Measurements from ENCODE around the gene IFNA2.

The IFNA2 gene

DNA sequence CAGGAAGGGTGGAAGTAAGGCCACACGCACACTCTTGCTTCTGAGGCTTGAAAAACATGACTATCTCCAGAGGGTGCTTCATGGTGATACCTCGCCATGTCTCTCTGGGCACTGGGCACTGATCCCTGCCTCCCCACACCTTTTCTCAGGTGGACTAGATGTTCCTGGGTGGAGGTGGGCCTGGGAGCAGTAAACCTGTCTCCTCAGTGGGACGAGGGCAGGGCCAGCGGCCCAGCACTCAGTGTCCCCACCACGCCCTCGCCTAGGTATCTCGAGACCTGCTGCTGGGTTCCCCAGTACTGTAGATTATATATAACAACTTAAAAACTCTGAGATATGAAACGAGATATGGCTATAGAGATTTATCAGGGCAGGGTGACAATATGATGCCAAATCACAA lies 22.9 kb downstream of the IFNA2 start:
- H3K79me2 ChIP-seq (ENCODE audit: control insufficient read depth, low read length), result no peaks in the 10 kb centered on the region
- H3K4me2 ChIP-seq (ENCODE audit: low read length), result no peak overlapping the region
- no peaks in the 10 kb centered on the region for H3K9me2 ChIP-seq (replicated peaks; ENCODE audit: control insufficient read depth, low read length)
- H3K4me1 ChIP-seq (ENCODE audit: control insufficient read depth, low read length), result no peaks in the 10 kb centered on the region
- TF ChIP-seq, protein P1, sequence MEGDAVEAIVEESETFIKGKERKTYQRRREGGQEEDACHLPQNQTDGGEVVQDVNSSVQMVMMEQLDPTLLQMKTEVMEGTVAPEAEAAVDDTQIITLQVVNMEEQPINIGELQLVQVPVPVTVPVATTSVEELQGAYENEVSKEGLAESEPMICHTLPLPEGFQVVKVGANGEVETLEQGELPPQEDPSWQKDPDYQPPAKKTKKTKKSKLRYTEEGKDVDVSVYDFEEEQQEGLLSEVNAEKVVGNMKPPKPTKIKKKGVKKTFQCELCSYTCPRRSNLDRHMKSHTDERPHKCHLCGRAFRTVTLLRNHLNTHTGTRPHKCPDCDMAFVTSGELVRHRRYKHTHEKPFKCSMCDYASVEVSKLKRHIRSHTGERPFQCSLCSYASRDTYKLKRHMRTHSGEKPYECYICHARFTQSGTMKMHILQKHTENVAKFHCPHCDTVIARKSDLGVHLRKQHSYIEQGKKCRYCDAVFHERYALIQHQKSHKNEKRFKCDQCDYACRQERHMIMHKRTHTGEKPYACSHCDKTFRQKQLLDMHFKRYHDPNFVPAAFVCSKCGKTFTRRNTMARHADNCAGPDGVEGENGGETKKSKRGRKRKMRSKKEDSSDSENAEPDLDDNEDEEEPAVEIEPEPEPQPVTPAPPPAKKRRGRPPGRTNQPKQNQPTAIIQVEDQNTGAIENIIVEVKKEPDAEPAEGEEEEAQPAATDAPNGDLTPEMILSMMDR (IDR thresholded peaks at IDR 0.05; ENCODE audit: low read depth, low read length, poor library complexity, severe bottlenecking), result no peak
- no peak for TF ChIP-seq EZH2phosphoT487 (IDR thresholded peaks at IDR 0.05; ENCODE audit: borderline replicate concordance, low read length)
- H3K4me3 ChIP-seq (ENCODE audit: low read length), result no peak overlapping the region
- H3K9me3 ChIP-seq (ENCODE audit: control insufficient read depth, insufficient read depth, low read length), result no peaks in the 10 kb centered on the region
- H3K27me3 ChIP-seq (ENCODE audit: control insufficient read depth, low read length), result peaks cover 13% of the 10 kb centered on the region
- H3K36me3 ChIP-seq (ENCODE audit: control insufficient read depth, low read length), result no peaks in the 10 kb centered on the region
- no peaks in the 10 kb centered on the region for H4K20me1 ChIP-seq (ENCODE audit: control insufficient read depth, insufficient read depth, low read depth, low read length)
- H3K27ac ChIP-seq (ENCODE audit: low read depth, low read length), result no peak overlapping the region
- no peaks in the 10 kb centered on the region for H3F3A ChIP-seq (ENCODE audit: control insufficient read depth, insufficient read depth)

DNA sequence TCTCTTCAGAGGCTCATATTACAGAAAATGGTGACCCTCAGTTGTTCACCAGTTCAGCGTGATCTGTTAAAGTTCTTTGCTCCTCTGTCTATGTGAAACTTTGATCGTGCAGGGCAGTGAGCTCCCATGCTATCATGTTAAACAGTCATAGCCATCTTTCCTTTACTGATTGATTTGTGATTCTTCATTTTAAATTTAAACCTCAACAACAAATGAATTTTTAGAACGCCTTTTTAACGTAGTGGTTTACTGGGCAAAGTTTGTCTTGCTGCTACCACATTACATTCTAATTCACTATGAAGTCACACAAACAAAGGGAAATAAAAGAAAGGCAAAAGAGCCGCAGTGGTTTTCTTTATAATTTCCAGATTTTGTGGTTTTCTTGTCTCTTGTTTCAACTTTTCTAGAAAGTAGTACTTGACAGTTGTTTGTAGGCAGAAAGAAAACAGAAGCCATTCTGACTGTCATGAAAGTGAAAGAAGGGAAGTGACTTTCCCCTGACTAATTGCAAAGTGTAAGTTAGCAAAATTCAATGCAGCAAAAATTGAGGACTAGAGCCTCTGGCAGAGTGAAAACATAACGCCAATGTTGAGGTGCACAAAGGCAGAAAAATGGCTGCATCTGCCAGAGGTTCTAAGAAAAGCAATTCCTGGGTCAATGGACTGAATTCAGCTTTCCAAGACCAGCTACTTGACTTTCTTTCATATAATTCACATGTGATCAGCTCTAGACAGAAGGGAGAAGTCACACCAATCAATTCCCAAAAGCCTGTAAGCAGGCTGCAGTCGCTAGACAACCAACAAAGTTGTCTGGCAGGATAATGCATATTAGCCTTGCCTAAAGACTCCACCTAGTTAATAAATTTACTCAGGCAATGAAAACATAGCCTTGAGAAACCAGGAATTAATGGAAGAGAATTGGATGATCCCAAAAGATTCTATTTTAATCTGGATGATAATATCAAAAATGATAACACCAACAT lies 27.4 kb downstream of the IFNA2 start:
- H3K4me3 ChIP-seq (ENCODE audit: low read length), result no peak overlapping the region
- no peaks in the 10 kb centered on the region for H3K9me2 ChIP-seq (replicated peaks; ENCODE audit: control insufficient read depth, low read length)
- H3K4me2 ChIP-seq (ENCODE audit: low read length), result no peak overlapping the region
- no peak for TF ChIP-seq EZH2phosphoT487 (IDR thresholded peaks at IDR 0.05; ENCODE audit: borderline replicate concordance, low read length)
- TF ChIP-seq, protein P1 (IDR thresholded peaks at IDR 0.05; ENCODE audit: low read depth, low read length, poor library complexity, severe bottlenecking), result no peak
- no peaks in the 10 kb centered on the region for H3K36me3 ChIP-seq (ENCODE audit: control insufficient read depth, low read length)
- no peaks in the 10 kb centered on the region for H4K20me1 ChIP-seq (ENCODE audit: control insufficient read depth, insufficient read depth, low read depth, low read length)
- no peak overlapping the region for H3K27ac ChIP-seq (ENCODE audit: low read depth, low read length)
- no peaks in the 10 kb centered on the region for H3K4me1 ChIP-seq (ENCODE audit: control insufficient read depth, low read length)
- H3K9me3 ChIP-seq (ENCODE audit: control insufficient read depth, insufficient read depth, low read length), result no peaks in the 10 kb centered on the region
- no peaks in the 10 kb centered on the region for H3F3A ChIP-seq (ENCODE audit: control insufficient read depth, insufficient read depth)
- H3K79me2 ChIP-seq (ENCODE audit: control insufficient read depth, low read length), result no peaks in the 10 kb centered on the region
- peaks cover 11% of the 10 kb centered on the region for H3K27me3 ChIP-seq (ENCODE audit: control insufficient read depth, low read length)

DNA sequence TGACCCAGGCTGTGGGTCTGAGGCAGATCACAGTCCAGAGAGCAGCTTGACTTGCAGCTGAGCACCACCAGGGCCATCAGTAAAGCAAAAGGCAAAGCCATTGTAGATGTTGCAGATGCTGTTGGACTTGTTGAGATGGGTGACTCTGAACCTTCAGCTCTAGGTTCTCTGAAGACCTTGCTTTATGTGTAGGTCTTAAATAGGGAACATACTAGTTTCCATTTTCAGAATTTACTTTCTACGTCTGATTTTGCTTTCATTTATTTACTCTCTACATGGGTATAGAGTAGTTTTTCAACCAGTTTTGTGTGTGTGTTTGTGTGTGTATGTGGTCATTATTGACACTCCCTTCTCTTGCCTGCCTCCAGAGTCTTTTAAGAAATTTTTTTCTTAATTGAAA lies 34.4 kb downstream of the IFNA2 start, which contains the start of gene IFNA6:
Gene IFNA6, minus strand, starts transcription at position 101 of the 400 bp plus-strand sequence. Its CDS starts 0 bp downstream, at position 101.
- TF ChIP-seq EZH2phosphoT487 (IDR thresholded peaks at IDR 0.05; ENCODE audit: borderline replicate concordance, low read length), result no peak
- TF ChIP-seq, protein P1 (IDR thresholded peaks at IDR 0.05; ENCODE audit: low read depth, low read length, poor library complexity, severe bottlenecking), result no peak
- Histone ChIP-seq H3K4me1 (ENCODE audit: control insufficient read depth, low read length) (no peaks in the 10 kb centered on the region), H3F3A (ENCODE audit: control insufficient read depth, insufficient read depth) (no peaks in the 10 kb centered on the region), H4K20me1 (ENCODE audit: control insufficient read depth, insufficient read depth, low read depth, low read length) (no peaks in the 10 kb centered on the region), H3K36me3 (ENCODE audit: control insufficient read depth, low read length) (no peaks in the 10 kb centered on the region), H3K9me2 (replicated peaks; ENCODE audit: control insufficient read depth, low read length) (no peaks in the 10 kb centered on the region), H3K4me3 (ENCODE audit: low read length) (no peak within 1 kb of the TSS), H3K4me2 (ENCODE audit: low read length) (no peak within 1 kb of the TSS), H3K27ac (ENCODE audit: low read depth, low read length) (no peak within 1 kb of the TSS), H3K27me3 (ENCODE audit: control insufficient read depth, low read length) (peaks cover 19% of the 10 kb centered on the region), H3K79me2 (ENCODE audit: control insufficient read depth, low read length) (no peaks in the 10 kb centered on the region), H3K9me3 (ENCODE audit: control insufficient read depth, insufficient read depth, low read length) (no peaks in the 10 kb centered on the region)
